ENCODE results near the gene SPACA9. TPM values are rescaled to one million over a fixed set of nuclear protein-coding genes. Genes with fewer than 3 reads are reported as not detected.
A peak's percentile ranks its signal among the peaks of the same experiment; 100 is the strongest.

The SPACA9 gene
- total RNA-seq, 1 donor from 2014 or later, result 4.1 TPM

- H3K27ac Mint-ChIP-seq (ENCODE audit: unreplicated experiment), result no peak overlapping the region
- no peaks in the 10 kb centered on the region for H3K27me3 Mint-ChIP-seq (ENCODE audit: low read depth)
- no peak for DNase-seq (ENCODE audit: low read depth, low spot score)
- no peak for TF ChIP-seq CTCF (conservative IDR thresholded peaks at IDR 0.05)
- no peaks in the 10 kb centered on the region for H3K9me3 Mint-ChIP-seq
- peaks cover 5% of the 10 kb centered on the region for H3K4me1 Mint-ChIP-seq
- no peak overlapping the region for H3K4me3 Mint-ChIP-seq
- H3K36me3 Mint-ChIP-seq (ENCODE audit: low read depth), result no peaks in the 10 kb centered on the region
These were observed 29.5 kb upstream of the SPACA9 start for GRCh38 chr9:132849185-132849706.

GRCh38 chr9:132853482-132853881 is 25.2 kb upstream of the SPACA9 start:
- TF ChIP-seq CTCF (conservative IDR thresholded peaks at IDR 0.05), result no peak
- Mint-ChIP-seq H3K27ac (ENCODE audit: unreplicated experiment) (no peak overlapping the region), H3K9me3 (no peaks in the 10 kb centered on the region), H3K4me1 (peaks cover 5% of the 10 kb centered on the region), H3K27me3 (ENCODE audit: low read depth) (no peaks in the 10 kb centered on the region), H3K36me3 (ENCODE audit: low read depth) (no peaks in the 10 kb centered on the region), H3K4me3 (no peak overlapping the region)
- DNase-seq (ENCODE audit: low read depth, low spot score), result no peak

- TF ChIP-seq CTCF (conservative IDR thresholded peaks at IDR 0.05), result no peak
- H3K36me3 Mint-ChIP-seq (ENCODE audit: low read depth), result no peaks in the 10 kb centered on the region
- H3K4me3 Mint-ChIP-seq, result no peak overlapping the region
- H3K27ac Mint-ChIP-seq (ENCODE audit: unreplicated experiment), result no peak overlapping the region
- no peak for DNase-seq (ENCODE audit: low read depth, low spot score)
- H3K27me3 Mint-ChIP-seq (ENCODE audit: low read depth), result no peaks in the 10 kb centered on the region
- H3K9me3 Mint-ChIP-seq, result no peaks in the 10 kb centered on the region
- H3K4me1 Mint-ChIP-seq, result no peaks in the 10 kb centered on the region
These were observed 23.9 kb upstream of the SPACA9 start for GRCh38 chr9:132854832-132855231.

- Mint-ChIP-seq H3K36me3 (ENCODE audit: low read depth) (no peaks in the 10 kb centered on the region), H3K4me1 (no peaks in the 10 kb centered on the region), H3K9me3 (no peaks in the 10 kb centered on the region), H3K27me3 (ENCODE audit: low read depth) (no peaks in the 10 kb centered on the region), H3K27ac (ENCODE audit: unreplicated experiment) (peak overlapping the region; percentile 50), H3K4me3 (no peak overlapping the region)
- DNase-seq (ENCODE audit: low read depth, low spot score), result no peak
- no peak for TF ChIP-seq CTCF (conservative IDR thresholded peaks at IDR 0.05)
These were observed 22.8 kb upstream of the SPACA9 start for GRCh38 chr9:132855904-132856303.

- H3K27me3 Mint-ChIP-seq (ENCODE audit: low read depth), result no peaks in the 10 kb centered on the region
- no peak for DNase-seq (ENCODE audit: low read depth, low spot score)
- H3K4me1 Mint-ChIP-seq, result no peaks in the 10 kb centered on the region
- no peak overlapping the region for H3K27ac Mint-ChIP-seq (ENCODE audit: unreplicated experiment)
- no peak for TF ChIP-seq CTCF (conservative IDR thresholded peaks at IDR 0.05)
- no peaks in the 10 kb centered on the region for H3K36me3 Mint-ChIP-seq (ENCODE audit: low read depth)
- H3K4me3 Mint-ChIP-seq, result no peak overlapping the region
- no peaks in the 10 kb centered on the region for H3K9me3 Mint-ChIP-seq
These were observed 21.7 kb upstream of the SPACA9 start for GRCh38 chr9:132857031-132857430.
